IMR-90 (cell line): ENCODE results near the gene TSKU. TPM values are rescaled to one million over a fixed set of nuclear protein-coding genes. Genes with fewer than 3 reads are reported as not detected.

Experiments
- ATAC-seq: fragments of 200-7000 bp; cut with Tn5 transposase; 2 replicates; pipeline ENCODE4 v1.9.1; 2020; ENCODE audit warnings: low read depth, mild to moderate bottlenecking, moderate library complexity
- BruUV-seq: library from RNA; stranded (reverse); fragments of 400-500 nt; replicated peaks from 2 replicates; lab custom pipeline; 2021; lab: Mats Ljungman, UMichigan
- CTCF ChIA-PET: fragments of 300-600 bp; formaldehyde crosslinking; extraction: SDS; loops from one replicate; lab custom pipeline; 2021; ENCODE audit warnings: antibody characterized with exemption; lab: Yijun Ruan, JAX
- POLR2A ChIA-PET: fragments of 300-600 bp; sonication (Branson Sonifier 250); formaldehyde crosslinking; loops from one replicate; lab custom pipeline; 2022; ENCODE audit warnings: antibody characterized with exemption; ENCODE audit not compliant: unreplicated experiment; lab: Charles Lee
- DNase-seq: peaks from one replicate; pipeline ENCODE4 v3.0.0; 2013
- H2AFZ ChIP-seq: replicated peaks from 2 replicates; pipeline ENCODE3; 2013; ENCODE audit warnings: low read length, mild to moderate bottlenecking; ENCODE audit not compliant: poor library complexity
- H2AK5ac ChIP-seq: 2 replicates; pipeline ENCODE4 v1.6.1; 2013; ENCODE audit warnings: low read depth, low read length, inconsistent platforms
- H2AK9ac ChIP-seq: replicated peaks from 2 replicates; pipeline ENCODE3; 2013; ENCODE audit warnings: mild to moderate bottlenecking, low read depth, low read length, moderate library complexity; ENCODE audit not compliant: poor library complexity
- H2BK120ac ChIP-seq: 2 replicates; pipeline ENCODE4 v1.6.1; 2013; ENCODE audit warnings: low read depth, low read length, inconsistent platforms
- H2BK15ac ChIP-seq: 3 replicates; pipeline ENCODE4 v1.6.1; 2013; ENCODE audit warnings: low read depth, low read length, inconsistent platforms
- H2BK20ac ChIP-seq: 2 replicates; pipeline ENCODE4 v1.6.1; 2013; ENCODE audit warnings: low read depth, mild to moderate bottlenecking, inconsistent platforms, low read length, moderate library complexity
- H2BK5ac ChIP-seq: 2 replicates; pipeline ENCODE4 v1.6.1; 2013; ENCODE audit warnings: mild to moderate bottlenecking, low read depth, low read length, inconsistent platforms; ENCODE audit not compliant: poor library complexity, severe bottlenecking
- H3K14ac ChIP-seq: replicated peaks from 2 replicates; pipeline ENCODE4 v1.6.1; 2013; ENCODE audit warnings: low read depth, low read length, inconsistent platforms
- H3K18ac ChIP-seq: 2 replicates; pipeline ENCODE4 v1.6.1; 2013; ENCODE audit warnings: low read depth, low read length, control low read depth
- H3K23ac ChIP-seq: 2 replicates; pipeline ENCODE4 v1.6.1; 2013; ENCODE audit warnings: low read depth, low read length, inconsistent platforms
- H3K27ac ChIP-seq: 2 replicates; pipeline ENCODE4 v1.5.1; 2013; ENCODE audit warnings: mild to moderate bottlenecking, control low read depth, low read length; ENCODE audit not compliant: insufficient read depth
- H3K27me3 ChIP-seq: 2 replicates; pipeline ENCODE4 v1.6.1; 2013; ENCODE audit warnings: low read length; ENCODE audit not compliant: control insufficient read depth, insufficient read depth
- H3K36me3 ChIP-seq: 2 replicates; pipeline ENCODE4 v1.6.1; 2013; ENCODE audit warnings: low read length, mixed read lengths; ENCODE audit not compliant: control insufficient read depth, insufficient read depth
- H3K4ac ChIP-seq: 2 replicates; pipeline ENCODE4 v1.6.1; 2013; ENCODE audit warnings: low read depth, low read length, inconsistent platforms
- H3K4me1 ChIP-seq: 2 replicates; pipeline ENCODE4 v1.6.1; 2013; ENCODE audit warnings: low read length, mixed read lengths; ENCODE audit not compliant: control insufficient read depth, insufficient read depth
- H3K4me2 ChIP-seq: 2 replicates; pipeline ENCODE4 v1.6.1; 2013; ENCODE audit warnings: low read depth, mild to moderate bottlenecking, control low read depth, low read length, moderate library complexity
- H3K4me3 ChIP-seq: 2 replicates; pipeline ENCODE4 v1.5.1; 2013; ENCODE audit warnings: low read depth, mild to moderate bottlenecking, control low read depth, low read length, moderate library complexity; ENCODE audit not compliant: insufficient read depth
- H3K56ac ChIP-seq: 2 replicates; pipeline ENCODE4 v1.6.1; 2013; ENCODE audit warnings: low read length, inconsistent platforms; ENCODE audit not compliant: insufficient read depth; ENCODE audit errors: extremely low read depth
- H3K79me1 ChIP-seq, 2 experiments: 2 replicates each; pipeline ENCODE4 v1.6.1; 2013; ENCODE audit warnings: low read length in 2 of 2, inconsistent platforms in 1 of 2, low read depth in 1 of 2
- H3K9ac ChIP-seq: 2 replicates; pipeline ENCODE4 v1.6.1; 2013; ENCODE audit warnings: low read depth, low read length, control low read depth
- H3K9me1 ChIP-seq: 2 replicates; pipeline ENCODE4 v1.6.1; 2013; ENCODE audit warnings: low read length, inconsistent platforms; ENCODE audit not compliant: insufficient read depth
- H3K9me3 ChIP-seq: 2 replicates; pipeline ENCODE4 v1.6.1; 2013; ENCODE audit warnings: low read length; ENCODE audit not compliant: control insufficient read depth, insufficient read depth
- H4K20me1 ChIP-seq: 2 replicates; pipeline ENCODE4 v1.6.1; 2013; ENCODE audit warnings: low read length, inconsistent platforms; ENCODE audit not compliant: insufficient read depth
- H4K5ac ChIP-seq: 2 replicates; pipeline ENCODE4 v1.6.1; 2013; ENCODE audit warnings: mild to moderate bottlenecking, low read depth, low read length, control low read depth
- H4K8ac ChIP-seq, 2 experiments: 2 replicates each; pipeline ENCODE4 v1.6.1; 2013; ENCODE audit warnings: low read depth in 2 of 2, low read length in 2 of 2, control low read depth in 1 of 2, inconsistent platforms in 1 of 2
- H4K91ac ChIP-seq: 2 replicates; pipeline ENCODE4 v1.6.1; 2013; ENCODE audit warnings: low read depth, low read length, inconsistent platforms; ENCODE audit not compliant: insufficient read depth
- BHLHE40 ChIP-seq: fragments of 150-350 bp; IDR thresholded peaks from 2 replicates; pipeline ENCODE4 v1.6.1; 2016; ENCODE audit warnings: mild to moderate bottlenecking, low read depth, low read length
- CEBPB ChIP-seq: IDR thresholded peaks from 2 replicates; pipeline ENCODE4 v1.6.1; 2012; ENCODE audit warnings: low read depth, low read length, improper control_type of control experiment
- CHD1 ChIP-seq: IDR thresholded peaks from 2 replicates; pipeline ENCODE4 v1.6.1; 2012; ENCODE audit warnings: low read depth, low read length, improper control_type of control experiment
- MAZ ChIP-seq: IDR thresholded peaks from 2 replicates; pipeline ENCODE4 v1.6.1; 2012; ENCODE audit warnings: low read depth, mild to moderate bottlenecking, low read length, improper control_type of control experiment, moderate library complexity, borderline replicate concordance
- NFE2L2 ChIP-seq: fragments of 150-350 bp; IDR thresholded peaks from 2 replicates; pipeline ENCODE4 v1.6.1; 2016; ENCODE audit warnings: low read depth, mild to moderate bottlenecking, low read length
- POLR2A ChIP-seq: IDR thresholded peaks from 2 replicates; pipeline ENCODE4 v1.6.1; 2012; ENCODE audit warnings: mild to moderate bottlenecking, low read depth, low read length
- RCOR1 ChIP-seq: IDR thresholded peaks from 2 replicates; pipeline ENCODE4 v1.6.1; 2012; ENCODE audit warnings: mild to moderate bottlenecking, low read length, improper control_type of control experiment; ENCODE audit not compliant: insufficient replicate concordance
- RFX5 ChIP-seq: IDR thresholded peaks from 2 replicates; pipeline ENCODE4 v1.8.0; 2012; ENCODE audit warnings: low read depth, mild to moderate bottlenecking, low read length, moderate library complexity
- WGBS, 2 experiments: methylation state at CpG; one replicate each; pipeline versions ENCODE4 v1.1.5 to v1.1.7; 2013; ENCODE audit warnings: missing lambda C conversion rate in 2 of 2; ENCODE audit not compliant: insufficient read length in 1 of 2; ENCODE audit errors: extremely low coverage in 2 of 2; 5-methylcytosine and 5-hydroxymethylcytosine counted together
- dilution Hi-C: fragments of 300-500 bp; cut with HindIII; formaldehyde crosslinking; loops from one replicate; pipeline ENCODE4 v1.14.3; 2018; ENCODE audit warnings: low sequenced_read_pairs; ENCODE audit not compliant: unreplicated experiment
- in situ Hi-C: fragments of 300-500 bp; cut with MboI; formaldehyde crosslinking; loops from 3 replicates; pipeline ENCODE4 v1.14.3; 2019; ENCODE audit warnings: low sequenced_read_pairs, inconsistent platforms, mixed read lengths
- intact Hi-C: fragments of 100-400 bp; cut with micrococcal nuclease; formaldehyde crosslinking; loops from 2 replicates; pipeline ENCODE4 v1.10.0; 2022
- polyA plus RNA-seq, 3 experiments: library from polyadenylated mRNA; depleted of rRNA; stranded (reverse); fragments of >200 nt; gene quantifications; 2 replicates each; pipeline ENCODE4 v1.2.3, GENCODE V29; 2012; ENCODE audit warnings: low replicate concordance in 1 of 3
- total RNA-seq: library from RNA; depleted of rRNA; stranded (reverse); fragments of >200 nt; gene quantifications from 2 replicates; pipeline ENCODE4 v1.2.3, GENCODE V29; 2012
- TF ChIP-seq, protein P1 (sequence below): conservative IDR thresholded peaks from 2 replicates; pipeline ENCODE4 v1.5.1; 2012; ENCODE audit warnings: mild to moderate bottlenecking, low read depth, low read length, improper control_type of control experiment
- TF ChIP-seq, protein P2 (sequence below): fragments of 150-350 bp; IDR thresholded peaks from 2 replicates; pipeline ENCODE4 v1.6.1; 2017; ENCODE audit warnings: mild to moderate bottlenecking, antibody characterized with exemption, low read length, low read depth

TSKU gene
- total and polyA plus RNA-seq, 2 of the 4 experiments (the other 2 are of a cell fraction): 6.8 to 26.6 TPM

DNA sequence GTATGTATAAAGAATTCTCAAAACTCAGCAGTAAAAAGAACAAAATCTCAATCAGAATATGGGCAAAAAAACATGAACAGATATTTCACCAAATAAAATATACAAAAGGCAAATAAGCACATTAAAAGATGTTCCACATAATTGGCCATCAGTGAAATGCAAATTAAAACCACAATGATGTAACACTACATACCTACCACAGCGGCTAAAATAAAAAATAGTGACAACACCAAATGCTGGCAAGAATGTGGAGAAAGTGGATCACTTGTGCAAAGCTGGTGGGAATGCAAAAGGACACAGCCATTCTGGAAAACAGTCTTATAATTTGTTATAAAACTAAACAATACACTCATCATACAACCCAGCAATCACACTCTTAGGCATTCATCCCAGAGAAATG is 39.2 kb downstream of the TSKU start:
- ChIA-PET CTCF (no interaction called here), POLR2A (no interaction called here)
- H3K14ac ChIP-seq: no peak overlapping the region
- ATAC-seq (no peak), DNase-seq (no peak)
- no peak overlapping the region for H2BK5ac ChIP-seq
- H3K27ac ChIP-seq: no peak overlapping the region
- H3K27me3 ChIP-seq: peaks cover 7% of the 10 kb centered on the region
- no peak overlapping the region for H2BK120ac ChIP-seq
- no CpG with 5 or more reads among the region's 1 CpG for WGBS, 2 experiments
- H4K5ac ChIP-seq: no peak overlapping the region
- no peaks in the 10 kb centered on the region for H3K79me1 ChIP-seq
- peaks cover 5% of the 10 kb centered on the region for H3K9me1 ChIP-seq
- no peak overlapping the region for H2BK20ac ChIP-seq
- H2BK15ac ChIP-seq: no peak overlapping the region
- H3K9me3 ChIP-seq: no peaks in the 10 kb centered on the region
- H2AK9ac ChIP-seq: no peak overlapping the region
- TF ChIP-seq, protein P1, sequence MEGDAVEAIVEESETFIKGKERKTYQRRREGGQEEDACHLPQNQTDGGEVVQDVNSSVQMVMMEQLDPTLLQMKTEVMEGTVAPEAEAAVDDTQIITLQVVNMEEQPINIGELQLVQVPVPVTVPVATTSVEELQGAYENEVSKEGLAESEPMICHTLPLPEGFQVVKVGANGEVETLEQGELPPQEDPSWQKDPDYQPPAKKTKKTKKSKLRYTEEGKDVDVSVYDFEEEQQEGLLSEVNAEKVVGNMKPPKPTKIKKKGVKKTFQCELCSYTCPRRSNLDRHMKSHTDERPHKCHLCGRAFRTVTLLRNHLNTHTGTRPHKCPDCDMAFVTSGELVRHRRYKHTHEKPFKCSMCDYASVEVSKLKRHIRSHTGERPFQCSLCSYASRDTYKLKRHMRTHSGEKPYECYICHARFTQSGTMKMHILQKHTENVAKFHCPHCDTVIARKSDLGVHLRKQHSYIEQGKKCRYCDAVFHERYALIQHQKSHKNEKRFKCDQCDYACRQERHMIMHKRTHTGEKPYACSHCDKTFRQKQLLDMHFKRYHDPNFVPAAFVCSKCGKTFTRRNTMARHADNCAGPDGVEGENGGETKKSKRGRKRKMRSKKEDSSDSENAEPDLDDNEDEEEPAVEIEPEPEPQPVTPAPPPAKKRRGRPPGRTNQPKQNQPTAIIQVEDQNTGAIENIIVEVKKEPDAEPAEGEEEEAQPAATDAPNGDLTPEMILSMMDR: no peak
- TF ChIP-seq RFX5 (no peak), NFE2L2 (no peak), BHLHE40 (no peak), MAZ (no peak), CEBPB (no peak), CHD1 (no peak), RCOR1 (no peak), POLR2A (no peak)
- TF ChIP-seq, protein P2, sequence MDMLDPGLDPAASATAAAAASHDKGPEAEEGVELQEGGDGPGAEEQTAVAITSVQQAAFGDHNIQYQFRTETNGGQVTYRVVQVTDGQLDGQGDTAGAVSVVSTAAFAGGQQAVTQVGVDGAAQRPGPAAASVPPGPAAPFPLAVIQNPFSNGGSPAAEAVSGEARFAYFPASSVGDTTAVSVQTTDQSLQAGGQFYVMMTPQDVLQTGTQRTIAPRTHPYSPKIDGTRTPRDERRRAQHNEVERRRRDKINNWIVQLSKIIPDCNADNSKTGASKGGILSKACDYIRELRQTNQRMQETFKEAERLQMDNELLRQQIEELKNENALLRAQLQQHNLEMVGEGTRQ: no peak
- dilution Hi-C loops: no loop called here
- H4K8ac ChIP-seq: no peak overlapping the region
- no peak overlapping the region for H4K91ac ChIP-seq
- H3K4me3 ChIP-seq: no peak overlapping the region
- H3K9ac ChIP-seq: no peak overlapping the region
- in situ Hi-C loops: no loop called here
- intact Hi-C loops: no loop called here
- H3K23ac ChIP-seq: no peak overlapping the region
- no peak overlapping the region for H3K4me2 ChIP-seq
- BruUV-seq: no TSS peak
- H3K36me3 ChIP-seq: no peaks in the 10 kb centered on the region
- no peak overlapping the region for H3K4ac ChIP-seq
- no peak overlapping the region for H3K18ac ChIP-seq
- H3K56ac ChIP-seq: no peak overlapping the region
- peaks cover 3% of the 10 kb centered on the region for H3K4me1 ChIP-seq
- H4K20me1 ChIP-seq: no peaks in the 10 kb centered on the region
- H2AFZ ChIP-seq: no peak overlapping the region
- H2AK5ac ChIP-seq: no peak overlapping the region
